ENCODE measurements around the gene TCF12. TPM values are rescaled to one million over a fixed set of nuclear protein-coding genes. Genes with fewer than 3 reads are reported as not detected.

Gene TCF12
- total RNA-seq, 1 experiment from 2014 or later, result 125 TPM

DNA sequence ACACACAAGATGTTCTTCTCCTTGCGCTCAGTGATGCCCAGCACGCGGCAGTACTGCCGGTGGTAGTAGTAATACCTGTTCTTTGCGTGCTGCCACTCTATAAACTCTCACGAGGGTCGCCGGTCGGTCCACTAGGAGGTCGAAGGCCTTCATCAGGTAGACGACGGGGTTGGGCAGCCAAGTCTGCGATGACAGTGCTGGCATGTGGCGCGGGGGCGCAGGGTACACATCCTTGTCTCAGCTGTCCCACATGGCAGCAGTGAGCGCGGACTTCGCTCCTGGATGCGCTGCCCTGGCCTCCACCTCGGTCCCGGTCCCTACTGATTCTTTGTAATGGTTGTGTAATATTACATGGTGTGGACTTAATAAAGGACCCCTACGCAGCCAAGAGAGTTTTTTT lies 407.8 kb downstream of the TCF12 start:
- no peak for DNase-seq (ENCODE audit: extremely low read depth, low read depth)

DNA sequence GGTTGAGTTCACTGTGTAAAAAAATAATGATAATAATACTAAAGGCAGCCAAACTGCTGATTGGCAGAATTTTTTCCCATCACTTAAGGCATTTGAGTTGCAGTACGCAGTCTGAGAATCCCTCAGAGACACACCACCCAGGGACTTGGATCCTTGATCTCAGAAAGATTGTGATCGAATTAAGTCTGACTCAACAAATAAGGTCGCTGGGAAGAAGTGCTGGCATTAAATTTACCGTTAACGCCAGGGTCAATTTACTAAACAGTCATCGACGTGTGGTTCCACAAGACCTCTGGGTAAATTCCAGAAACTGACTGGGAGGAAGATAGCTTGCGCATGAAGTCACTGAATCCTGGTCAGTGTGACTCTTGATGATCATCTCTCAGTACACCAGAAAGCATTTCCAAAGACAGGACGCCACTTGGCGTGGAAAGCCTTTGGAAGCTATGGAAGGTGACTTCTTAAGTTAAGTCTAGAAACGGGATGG lies 409.6 kb downstream of the TCF12 start:
- DNase-seq (ENCODE audit: extremely low read depth, low read depth), result no peak

DNA sequence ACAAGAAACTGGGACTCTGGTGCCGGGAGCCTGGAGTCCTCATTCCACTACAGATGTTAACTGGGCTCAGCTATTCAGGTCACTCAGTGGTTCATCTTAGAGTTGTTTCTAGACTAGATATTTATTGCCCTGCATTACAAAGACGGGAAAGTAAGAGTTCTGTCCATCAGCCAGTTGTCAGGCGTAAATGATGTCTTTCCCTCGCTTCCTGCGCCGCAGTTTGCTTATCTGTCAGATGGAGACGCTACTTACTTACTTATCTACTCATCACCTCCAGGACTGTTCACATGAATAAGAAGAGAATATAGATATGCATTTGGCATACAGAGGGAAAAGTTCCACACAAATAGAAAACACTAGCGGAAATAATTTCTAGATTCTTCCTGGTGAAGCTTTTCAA lies 410.0 kb downstream of the TCF12 start:
- DNase-seq (ENCODE audit: extremely low read depth, low read depth), result no peak

- DNase-seq (ENCODE audit: extremely low read depth, low read depth), result no peak
Measured at GRCh38 chr15:57328897-57329296, 410.5 kb downstream of the TCF12 start.

DNA sequence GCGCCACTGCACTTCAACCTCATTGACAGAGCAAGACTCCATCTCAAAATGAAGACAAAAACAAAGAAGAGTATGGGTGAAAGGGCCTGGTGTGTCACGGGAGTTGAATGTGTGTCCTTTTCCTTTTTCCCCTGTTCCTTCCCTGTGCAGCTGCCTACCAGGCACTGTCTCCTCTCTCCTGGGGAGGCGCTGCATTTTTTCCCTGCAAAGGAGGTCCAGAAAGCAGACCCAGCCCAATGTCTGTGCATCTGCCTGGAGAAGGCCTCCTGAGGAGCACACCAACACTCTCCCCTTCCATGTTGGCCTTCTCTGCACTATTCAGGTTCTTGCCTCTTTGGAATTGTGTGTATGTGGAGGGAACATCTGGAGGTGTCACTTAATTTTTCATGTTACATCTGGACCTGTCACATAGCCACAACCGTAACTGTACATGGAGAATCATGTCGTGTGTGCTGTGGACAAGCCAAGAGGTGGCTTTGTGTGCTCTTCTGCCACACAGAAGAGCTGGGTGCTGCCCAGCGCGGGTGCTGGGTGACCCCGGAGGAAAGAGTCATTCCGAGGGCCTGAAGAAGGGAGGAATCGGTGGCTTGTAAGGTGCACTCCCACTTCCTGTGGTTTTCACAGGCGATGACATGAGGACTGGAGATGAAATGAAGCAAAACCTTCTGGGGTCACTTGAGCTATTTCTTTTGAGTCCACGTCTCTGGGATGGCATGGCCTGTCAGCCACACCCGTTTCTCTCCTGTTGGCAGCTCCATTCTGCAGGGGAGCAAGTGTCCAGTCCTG lies 411.3 kb downstream of the TCF12 start:
- no peak for DNase-seq (ENCODE audit: extremely low read depth, low read depth)

DNA sequence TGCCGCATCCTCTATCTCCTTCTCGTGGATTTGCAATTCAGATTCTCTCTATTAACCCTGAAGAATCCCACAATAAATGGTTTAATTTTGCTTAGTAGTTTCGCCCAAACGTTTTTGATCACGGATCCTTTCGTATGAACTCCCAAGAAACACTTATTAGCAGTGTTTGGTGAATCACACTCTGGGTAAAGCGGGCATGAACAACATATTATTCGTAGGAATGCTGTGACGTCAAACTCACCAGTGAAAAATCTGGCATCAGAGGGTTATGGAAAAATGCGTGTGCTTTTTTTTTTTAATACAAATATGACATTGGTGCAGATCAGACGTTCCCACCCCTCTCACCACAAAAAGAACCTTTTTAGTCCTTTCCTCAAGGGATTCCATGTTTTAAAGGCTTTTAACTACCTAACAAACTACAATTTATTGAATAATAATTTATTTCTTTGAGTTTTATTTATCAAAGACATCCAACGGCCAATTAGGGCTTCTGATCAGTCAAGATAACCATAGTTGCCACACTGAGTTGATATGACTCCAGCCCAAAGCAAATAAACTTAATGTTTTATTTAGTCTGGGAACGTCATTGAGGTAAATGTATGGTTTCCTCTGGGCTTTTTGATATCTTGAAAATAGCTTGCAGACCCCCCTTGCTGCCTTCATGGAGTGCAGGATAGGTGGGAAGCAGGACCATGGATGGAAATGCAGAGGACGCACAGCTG lies 412.3 kb downstream of the TCF12 start:
- peak; percentile 54 for DNase-seq (ENCODE audit: extremely low read depth, low read depth)

GRCh38 chr15:57332326-57332725 lies 413.9 kb downstream of the TCF12 start:
- DNase-seq (ENCODE audit: extremely low read depth, low read depth), result no peak

GRCh38 chr15:57333487-57333886 lies 415.0 kb downstream of the TCF12 start:
- no peak for DNase-seq (ENCODE audit: extremely low read depth, low read depth)

DNA sequence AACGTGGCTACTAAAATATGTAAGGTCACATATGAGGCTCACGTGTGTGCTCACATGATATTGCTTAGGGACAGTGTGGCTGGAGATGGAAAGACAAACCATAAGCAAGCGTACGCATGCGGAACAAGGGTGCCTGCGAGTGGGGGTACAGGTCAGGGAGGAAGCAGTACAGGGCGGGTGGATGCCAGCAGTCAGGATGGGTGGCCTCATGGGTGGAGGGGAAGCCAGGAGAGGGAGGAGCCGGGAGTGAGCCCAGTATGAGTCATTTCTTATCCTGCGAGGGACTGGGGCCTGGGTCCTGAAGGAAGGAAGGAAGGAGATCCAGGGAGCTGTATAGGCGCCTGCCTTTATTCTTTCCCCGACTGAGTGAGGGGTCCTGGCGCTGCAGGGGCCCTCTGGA lies 415.8 kb downstream of the TCF12 start:
- no peak for DNase-seq (ENCODE audit: extremely low read depth, low read depth)

GRCh38 chr15:57335293-57335715 lies 416.9 kb downstream of the TCF12 start:
- DNase-seq (ENCODE audit: extremely low read depth, low read depth), result no peak

GRCh38 chr15:57335719-57336118 lies 417.3 kb downstream of the TCF12 start:
- DNase-seq (ENCODE audit: extremely low read depth, low read depth), result no peak

GRCh38 chr15:57337868-57338411 lies 419.5 kb downstream of the TCF12 start:
- DNase-seq (ENCODE audit: extremely low read depth, low read depth), result no peak

- no peak for DNase-seq (ENCODE audit: extremely low read depth, low read depth)
Measured at GRCh38 chr15:57339321-57339720, 420.9 kb downstream of the TCF12 start.

Small RNA genes within 50 kb of the gene (small RNA-seq; reads per million reads assigned to genes)
- gene RF01210, result 0.02 to 0.06 reads per million in 2 experiments

Other genes with a start within 250 kb of the TCF12 start
- gene ZNF280D, start 185.1 kb upstream of the TCF12 start, total RNA-seq (2014; rRNA removed; shearing (Covaris generic)), result 18.3 and 25.6 TPM in 2 replicates